DMS153 (cell line): Measurements from ENCODE around the gene RPS6KA2.
"Not testable (repeated sequence)": the region's sequence is repeated elsewhere in the genome, so short reads cannot be mapped to it uniquely, and the experiment has no call there.

Source experiments
- DNase-seq: peaks from one replicate; lab custom pipeline; 2025; lab: John Stamatoyannopoulos, UW

RPS6KA2 gene

GRCh38 chr6:166553563-166554271, 73.3 kb downstream of the RPS6KA2 start:
- DNase-seq = no peak

GRCh38 chr6:166552600-166552999, 74.5 kb downstream of the RPS6KA2 start:
- DNase-seq = no peak

GRCh38 chr6:166551754-166552495, 75.1 kb downstream of the RPS6KA2 start:
- DNase-seq = no peak

GRCh38 chr6:166546653-166547052, 80.4 kb downstream of the RPS6KA2 start:
- DNase-seq = no peak

GRCh38 chr6:166545156-166546034, 81.7 kb downstream of the RPS6KA2 start:
- DNase-seq = no peak

- no peak for DNase-seq
These were observed 82.8 kb downstream of the RPS6KA2 start for GRCh38 chr6:166544296-166544605.

GRCh38 chr6:166543603-166544295, 83.3 kb downstream of the RPS6KA2 start:
- DNase-seq = no peak

- no peak for DNase-seq
These were observed 84.5 kb downstream of the RPS6KA2 start for GRCh38 chr6:166542580-166542912.

- DNase-seq = no peak
These were observed 85.0 kb downstream of the RPS6KA2 start for GRCh38 chr6:166541876-166542579.

- DNase-seq = no peak
These were observed 85.7 kb downstream of the RPS6KA2 start for GRCh38 chr6:166541366-166541765.

GRCh38 chr6:166540631-166541331, 86.3 kb downstream of the RPS6KA2 start:
- no peak for DNase-seq

GRCh38 chr6:166539543-166539942, 87.5 kb downstream of the RPS6KA2 start:
- no peak for DNase-seq

- DNase-seq = not testable (repeated sequence)
These were observed 88.1 kb downstream of the RPS6KA2 start for GRCh38 chr6:166539011-166539385.

GRCh38 chr6:166538297-166539010, 88.6 kb downstream of the RPS6KA2 start:
- no peak for DNase-seq

- no peak for DNase-seq
These were observed 92.2 kb downstream of the RPS6KA2 start for GRCh38 chr6:166534658-166535406.

GRCh38 chr6:166533205-166533824, 93.7 kb downstream of the RPS6KA2 start:
- no peak for DNase-seq

GRCh38 chr6:166532302-166532701, 94.7 kb downstream of the RPS6KA2 start:
- no peak for DNase-seq

GRCh38 chr6:166530211-166531095, 96.6 kb downstream of the RPS6KA2 start:
- no peak for DNase-seq
